PC-9 (cell line): ENCODE data around the gene NAT9.

ENCODE experiments used
- EZH2 ChIP-seq: fragments of 200-600 bp; sonication (generic); IDR thresholded peaks from 2 replicates; pipeline ENCODE4 v1.8.0; 2017; ENCODE audit warnings: antibody characterized with exemption, low read depth
- TF ChIP-seq, protein P1 (sequence below): fragments of 200-600 bp; sonication (generic); conservative IDR thresholded peaks from 2 replicates; pipeline ENCODE4 v1.6.1; 2017; ENCODE audit warnings: mixed run types, antibody characterized with exemption, mild to moderate bottlenecking, moderate library complexity

DNA sequence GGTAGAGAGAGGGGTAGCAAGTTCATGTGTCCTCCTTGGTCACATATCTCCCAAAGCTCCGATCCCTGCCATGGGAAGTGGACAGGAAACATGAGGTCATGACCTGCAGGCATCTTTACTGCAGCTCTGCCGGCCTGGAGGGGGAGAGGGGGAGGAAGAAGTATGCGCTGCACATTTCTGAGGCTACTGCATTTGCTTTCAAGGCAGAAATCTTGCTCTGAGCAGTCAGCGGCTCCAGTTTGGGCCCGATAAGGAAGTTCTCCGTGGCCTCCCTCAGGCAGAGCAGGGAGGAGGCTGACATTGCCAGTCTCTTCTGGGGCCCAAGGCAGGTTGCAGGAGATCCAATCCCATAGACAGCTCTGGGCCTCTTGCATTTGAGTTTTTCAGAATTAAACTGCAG, 29.2 kb downstream of the NAT9 start:
- TF ChIP-seq, protein P1, sequence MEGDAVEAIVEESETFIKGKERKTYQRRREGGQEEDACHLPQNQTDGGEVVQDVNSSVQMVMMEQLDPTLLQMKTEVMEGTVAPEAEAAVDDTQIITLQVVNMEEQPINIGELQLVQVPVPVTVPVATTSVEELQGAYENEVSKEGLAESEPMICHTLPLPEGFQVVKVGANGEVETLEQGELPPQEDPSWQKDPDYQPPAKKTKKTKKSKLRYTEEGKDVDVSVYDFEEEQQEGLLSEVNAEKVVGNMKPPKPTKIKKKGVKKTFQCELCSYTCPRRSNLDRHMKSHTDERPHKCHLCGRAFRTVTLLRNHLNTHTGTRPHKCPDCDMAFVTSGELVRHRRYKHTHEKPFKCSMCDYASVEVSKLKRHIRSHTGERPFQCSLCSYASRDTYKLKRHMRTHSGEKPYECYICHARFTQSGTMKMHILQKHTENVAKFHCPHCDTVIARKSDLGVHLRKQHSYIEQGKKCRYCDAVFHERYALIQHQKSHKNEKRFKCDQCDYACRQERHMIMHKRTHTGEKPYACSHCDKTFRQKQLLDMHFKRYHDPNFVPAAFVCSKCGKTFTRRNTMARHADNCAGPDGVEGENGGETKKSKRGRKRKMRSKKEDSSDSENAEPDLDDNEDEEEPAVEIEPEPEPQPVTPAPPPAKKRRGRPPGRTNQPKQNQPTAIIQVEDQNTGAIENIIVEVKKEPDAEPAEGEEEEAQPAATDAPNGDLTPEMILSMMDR, result no peak
- no peak for TF ChIP-seq EZH2
